Endodermal cell (in vitro differentiated cells): ENCODE measurements around the gene SDR42E1. TPM values are rescaled to one million over a fixed set of nuclear protein-coding genes. Genes with fewer than 3 reads are reported as not detected.
"Not testable (repeated sequence)": the region's sequence is repeated elsewhere in the genome, so short reads cannot be mapped to it uniquely, and the experiment has no call there.

Source experiments
- DNase-seq: peaks from one replicate; pipeline ENCODE4 v3.0.0-alpha.2; 2017
- H3K27ac ChIP-seq: 2 replicates; pipeline ENCODE4 v1.5.1; 2013; ENCODE audit warnings: mild to moderate bottlenecking, low read depth, low read length, moderate library complexity
- H3K27me3 ChIP-seq: 2 replicates; pipeline ENCODE4 v1.6.1; 2013; ENCODE audit warnings: mild to moderate bottlenecking, low read length, moderate library complexity; ENCODE audit not compliant: insufficient read depth, control insufficient read depth, poor library complexity, severe bottlenecking
- H3K36me3 ChIP-seq: 2 replicates; pipeline ENCODE4 v1.7.0; 2013; ENCODE audit warnings: mild to moderate bottlenecking, low read length, moderate library complexity; ENCODE audit not compliant: control insufficient read depth, insufficient read depth
- H3K4me1 ChIP-seq: one replicate; pipeline ENCODE4 v1.7.0; 2013; ENCODE audit warnings: low read length; ENCODE audit not compliant: control insufficient read depth, insufficient read depth
- H3K4me3 ChIP-seq: 2 replicates; pipeline ENCODE4 v1.5.1; 2013; ENCODE audit warnings: mild to moderate bottlenecking, low read length, moderate library complexity
- H3K9ac ChIP-seq: 2 replicates; pipeline ENCODE4 v1.6.1; 2013; ENCODE audit warnings: mild to moderate bottlenecking, low read length, moderate library complexity; ENCODE audit not compliant: poor library complexity, severe bottlenecking; ENCODE audit errors: extremely low read depth
- H3K9me3 ChIP-seq: 2 replicates; pipeline ENCODE4 v1.6.1; 2013; ENCODE audit warnings: mild to moderate bottlenecking, low read length, moderate library complexity; ENCODE audit not compliant: control insufficient read depth
- H3K27ac Mint-ChIP-seq: 2 replicates; pipeline ENCODE4 v1.8.0; 2020; ENCODE audit warnings: mixed read lengths
- H3K27me3 Mint-ChIP-seq: 2 replicates; pipeline ENCODE4 v1.8.0; 2021; ENCODE audit warnings: mild to moderate bottlenecking, mixed read lengths; ENCODE audit not compliant: insufficient read depth
- H3K36me3 Mint-ChIP-seq: 2 replicates; pipeline ENCODE4 v1.8.0; 2020; ENCODE audit warnings: low read depth, mixed read lengths
- H3K4me1 Mint-ChIP-seq: 2 replicates; pipeline ENCODE4 v1.8.0; 2020; ENCODE audit warnings: mixed read lengths
- H3K4me3 Mint-ChIP-seq: 2 replicates; pipeline ENCODE4 v1.8.0; 2020; ENCODE audit warnings: mild to moderate bottlenecking, moderate library complexity, mixed read lengths
- H3K9me3 Mint-ChIP-seq: 2 replicates; pipeline ENCODE4 v1.8.0; 2020; ENCODE audit warnings: mild to moderate bottlenecking, mixed read lengths
- WGBS, 2 experiments: methylation state at CpG; one replicate each; pipeline versions ENCODE4 v1.1.5 to v1.1.7; 2013; ENCODE audit warnings: missing lambda C conversion rate in 2 of 2, mixed read lengths in 1 of 2; ENCODE audit not compliant: insufficient coverage in 1 of 2, insufficient read length in 1 of 2; 5-methylcytosine and 5-hydroxymethylcytosine counted together
- total RNA-seq, 2 donors: library from RNA; stranded (reverse); fragmentation: NEBNext Ultra II Directional in 1 of 2; extraction: Animal tissue kit (Norgen Biotek cat#: 25700) in 1 of 2; gene quantifications; 2 replicates in 1 of 2; 3 replicates in 1 of 2; pipeline ENCODE4 v1.2.1, GENCODE V29; 2021
- TF ChIP-seq, protein P1 (sequence below): fragments of 200-600 bp; sonication (generic); conservative IDR thresholded peaks from 2 replicates; pipeline ENCODE4 v1.5.0; 2021; ENCODE audit warnings: antibody characterized with exemption, mild to moderate bottlenecking

The SDR42E1 gene
- total RNA-seq, 2 donors from 2014 or later: 0.15 TPM; not detected in 1

DNA sequence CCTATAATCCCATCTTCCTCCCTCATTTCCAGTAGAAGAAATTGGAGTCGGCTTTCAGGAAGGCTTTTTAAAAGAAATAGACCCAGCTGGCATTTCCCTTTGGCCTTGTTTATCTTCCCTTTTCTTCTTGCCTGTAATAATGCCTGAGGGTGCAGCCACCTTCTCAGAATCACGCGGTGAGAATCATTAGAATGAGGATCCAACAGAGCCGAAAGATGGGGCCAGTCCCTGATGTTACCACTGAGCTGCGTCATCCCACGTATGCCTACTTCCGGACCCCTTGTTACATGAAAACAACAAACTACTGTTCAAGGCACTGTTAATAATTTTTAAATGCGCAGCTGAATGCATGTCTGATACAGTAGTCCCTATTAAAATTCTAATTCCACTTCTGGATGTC lies 24.1 kb downstream of the SDR42E1 start:
- Histone ChIP-seq H3K4me3 (no peak overlapping the region), H3K4me1 (no peaks in the 10 kb centered on the region), H3K9me3 (no peaks in the 10 kb centered on the region), H3K27ac (no peak overlapping the region), H3K9ac (no peak overlapping the region), H3K27me3 (no peaks in the 10 kb centered on the region), H3K36me3 (no peaks in the 10 kb centered on the region)
- Mint-ChIP-seq H3K27ac (no peak overlapping the region), H3K27me3 (peaks cover 2% of the 10 kb centered on the region), H3K9me3 (no peaks in the 10 kb centered on the region), H3K36me3 (no peaks in the 10 kb centered on the region), H3K4me3 (no peak overlapping the region), H3K4me1 (no peaks in the 10 kb centered on the region)
- DNase-seq: no peak
- TF ChIP-seq, protein P1, sequence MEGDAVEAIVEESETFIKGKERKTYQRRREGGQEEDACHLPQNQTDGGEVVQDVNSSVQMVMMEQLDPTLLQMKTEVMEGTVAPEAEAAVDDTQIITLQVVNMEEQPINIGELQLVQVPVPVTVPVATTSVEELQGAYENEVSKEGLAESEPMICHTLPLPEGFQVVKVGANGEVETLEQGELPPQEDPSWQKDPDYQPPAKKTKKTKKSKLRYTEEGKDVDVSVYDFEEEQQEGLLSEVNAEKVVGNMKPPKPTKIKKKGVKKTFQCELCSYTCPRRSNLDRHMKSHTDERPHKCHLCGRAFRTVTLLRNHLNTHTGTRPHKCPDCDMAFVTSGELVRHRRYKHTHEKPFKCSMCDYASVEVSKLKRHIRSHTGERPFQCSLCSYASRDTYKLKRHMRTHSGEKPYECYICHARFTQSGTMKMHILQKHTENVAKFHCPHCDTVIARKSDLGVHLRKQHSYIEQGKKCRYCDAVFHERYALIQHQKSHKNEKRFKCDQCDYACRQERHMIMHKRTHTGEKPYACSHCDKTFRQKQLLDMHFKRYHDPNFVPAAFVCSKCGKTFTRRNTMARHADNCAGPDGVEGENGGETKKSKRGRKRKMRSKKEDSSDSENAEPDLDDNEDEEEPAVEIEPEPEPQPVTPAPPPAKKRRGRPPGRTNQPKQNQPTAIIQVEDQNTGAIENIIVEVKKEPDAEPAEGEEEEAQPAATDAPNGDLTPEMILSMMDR: no peak
- 89 to 93% methylated on average over 8 of the region's 8 CpGs for WGBS, 2 experiments

DNA sequence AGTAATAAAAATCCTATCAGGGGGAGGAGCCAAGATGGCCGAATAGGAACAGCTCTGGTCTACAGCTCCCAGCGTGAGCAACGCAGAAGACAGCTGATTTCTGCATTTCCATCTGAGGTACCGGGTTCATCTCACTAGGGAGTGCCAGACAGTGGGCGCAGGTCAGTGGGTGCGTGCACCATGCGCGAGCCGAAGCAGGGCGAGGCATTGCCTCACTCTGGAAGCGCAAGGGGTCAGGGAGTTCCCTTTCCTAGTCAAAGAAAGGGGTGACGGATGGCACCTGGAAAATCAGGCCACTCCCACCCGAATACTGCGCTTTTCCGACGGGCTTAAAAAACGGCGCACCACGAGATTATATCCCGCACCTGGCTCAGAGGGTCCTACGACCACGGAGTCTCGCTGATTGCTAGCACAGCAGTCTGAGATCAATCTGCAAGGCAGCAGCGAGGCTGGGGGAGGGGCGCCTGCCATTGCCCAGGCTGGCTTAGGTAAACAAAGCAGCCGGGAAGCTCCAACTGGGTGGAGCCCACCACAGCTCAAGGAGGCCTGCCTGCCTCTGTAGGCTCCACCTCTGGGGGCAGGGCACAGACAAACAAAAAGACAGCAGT lies 33.8 kb downstream of the SDR42E1 start:
- not testable (repeated sequence) for H3K4me3 Mint-ChIP-seq, H3K27me3 Mint-ChIP-seq, H3K27me3 ChIP-seq, H3K27ac ChIP-seq, H3K36me3 ChIP-seq, H3K4me1 ChIP-seq, H3K27ac Mint-ChIP-seq, H3K9ac ChIP-seq, H3K4me3 ChIP-seq, DNase-seq
- peaks cover 36% of the 10 kb centered on the region for H3K9me3 ChIP-seq
- H3K4me1 Mint-ChIP-seq: peaks cover 13% of the 10 kb centered on the region
- 86% methylated on average over 6 to 25 of the region's 26 CpGs for WGBS, 2 experiments
- peaks cover 14% of the 10 kb centered on the region for H3K36me3 Mint-ChIP-seq
- H3K9me3 Mint-ChIP-seq: peaks cover 52% of the 10 kb centered on the region

DNA sequence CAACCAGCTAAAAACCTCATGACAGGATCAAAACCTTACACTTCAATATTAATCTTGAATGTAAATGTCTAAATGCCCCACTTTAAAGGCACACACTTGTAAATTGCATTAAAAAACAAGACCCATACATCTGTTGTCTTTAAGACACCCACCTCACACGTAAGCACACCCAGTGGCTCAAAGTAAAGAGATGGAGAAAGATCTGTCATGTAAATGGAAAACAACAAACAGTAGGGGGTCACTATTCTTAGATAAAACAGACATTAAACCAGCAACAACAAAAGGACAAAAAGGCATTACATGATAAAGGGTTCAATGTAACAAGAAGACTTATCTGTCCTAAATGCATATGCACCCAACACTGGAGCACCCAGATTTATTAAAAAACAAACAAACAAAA lies 35.6 kb downstream of the SDR42E1 start:
- H3K4me3 Mint-ChIP-seq: no peak overlapping the region
- H3K27ac Mint-ChIP-seq: no peak overlapping the region
- no peak for DNase-seq
- WGBS, 2 experiments: no CpG with 5 or more reads among the region's 1 CpG
- Histone ChIP-seq H3K4me3 (no peak overlapping the region), H3K27ac (no peak overlapping the region), H3K9ac (no peak overlapping the region), H3K9me3 (peaks cover 54% of the 10 kb centered on the region), H3K36me3 (no peaks in the 10 kb centered on the region), H3K4me1 (no peaks in the 10 kb centered on the region), H3K27me3 (no peaks in the 10 kb centered on the region)
- peaks cover 14% of the 10 kb centered on the region for H3K36me3 Mint-ChIP-seq
- peaks cover 57% of the 10 kb centered on the region for H3K9me3 Mint-ChIP-seq
- peaks cover 1% of the 10 kb centered on the region for H3K27me3 Mint-ChIP-seq
- TF ChIP-seq, protein P1: no peak
- H3K4me1 Mint-ChIP-seq: peaks cover 13% of the 10 kb centered on the region

DNA sequence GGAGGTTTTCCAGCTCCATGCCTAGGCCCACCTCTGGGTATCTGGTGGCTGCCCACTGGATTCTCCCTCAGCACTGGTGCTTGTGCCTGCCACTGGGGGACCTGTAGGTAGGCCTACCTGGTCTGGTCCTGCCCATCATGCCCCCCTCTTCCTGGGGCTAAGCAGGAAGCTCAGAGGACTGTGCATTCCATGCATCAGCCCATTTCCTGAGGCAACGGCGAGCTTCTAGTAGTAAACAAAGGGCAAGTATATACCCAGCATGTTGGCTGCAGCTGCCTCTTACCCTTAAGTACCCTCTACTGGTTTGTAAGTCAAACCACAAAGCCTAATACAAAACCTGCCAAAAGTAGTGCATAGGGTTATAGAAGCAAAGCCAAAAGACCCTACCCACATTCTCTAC lies 37.5 kb downstream of the SDR42E1 start:
- H3K27ac ChIP-seq: no peak overlapping the region
- Mint-ChIP-seq H3K36me3 (peaks cover 14% of the 10 kb centered on the region), H3K4me1 (peaks cover 13% of the 10 kb centered on the region), H3K4me3 (no peak overlapping the region), H3K9me3 (peaks cover 55% of the 10 kb centered on the region), H3K27me3 (peaks cover 1% of the 10 kb centered on the region), H3K27ac (no peak overlapping the region)
- no peak overlapping the region for H3K9ac ChIP-seq
- TF ChIP-seq, protein P1: no peak
- H3K4me1 ChIP-seq: no peaks in the 10 kb centered on the region
- H3K4me3 ChIP-seq: no peak overlapping the region
- H3K36me3 ChIP-seq: no peaks in the 10 kb centered on the region
- peak; percentile 68 for DNase-seq
- H3K9me3 ChIP-seq: peaks cover 56% of the 10 kb centered on the region
- WGBS, 2 experiments: 79 to 88% methylated on average over 2 of the region's 2 CpGs
- no peaks in the 10 kb centered on the region for H3K27me3 ChIP-seq
